ENCODE data around the gene EEPD1.
"Not testable (repeated sequence)": the region's sequence is repeated elsewhere in the genome, so short reads cannot be mapped to it uniquely, and the experiment has no call there.

Gene EEPD1

DNA sequence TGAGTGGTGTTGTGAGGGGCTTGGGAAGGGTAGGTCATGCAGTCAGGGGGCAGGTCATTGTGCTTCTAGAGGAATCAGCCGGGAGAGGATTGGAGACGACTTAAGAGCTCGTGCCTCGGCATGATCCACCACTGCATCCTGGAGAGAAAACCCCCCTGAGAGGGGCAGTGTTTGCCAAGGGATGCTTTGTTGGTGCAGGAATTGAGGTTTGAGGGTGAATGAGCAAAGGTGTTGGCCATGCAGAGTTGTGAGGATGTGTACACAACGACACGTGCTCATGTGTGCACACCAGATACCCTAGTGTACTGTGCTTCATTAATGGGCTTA is 151.0 kb downstream of the EEPD1 start:
- no peak for DNase-seq

DNA sequence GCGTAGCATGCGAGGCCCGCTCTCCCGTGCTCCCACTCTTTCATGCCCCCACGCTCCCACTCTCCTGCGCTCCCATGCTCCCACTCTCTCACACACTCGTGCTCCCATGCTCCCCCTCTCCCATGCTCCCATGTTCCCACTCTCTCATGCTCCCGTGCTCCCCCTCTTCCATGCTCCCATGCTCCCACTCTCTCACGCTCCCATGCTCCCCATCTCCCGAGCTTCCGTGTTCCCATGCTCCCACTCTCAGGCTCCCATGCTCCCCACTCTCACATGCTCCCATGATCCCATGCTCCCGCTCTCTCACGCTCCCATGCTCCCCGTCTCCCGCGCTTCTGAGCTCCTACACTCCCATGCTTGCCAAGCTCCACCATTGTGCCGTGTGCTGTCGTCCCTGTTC is 152.2 kb downstream of the EEPD1 start:
- DNase-seq = no peak

DNA sequence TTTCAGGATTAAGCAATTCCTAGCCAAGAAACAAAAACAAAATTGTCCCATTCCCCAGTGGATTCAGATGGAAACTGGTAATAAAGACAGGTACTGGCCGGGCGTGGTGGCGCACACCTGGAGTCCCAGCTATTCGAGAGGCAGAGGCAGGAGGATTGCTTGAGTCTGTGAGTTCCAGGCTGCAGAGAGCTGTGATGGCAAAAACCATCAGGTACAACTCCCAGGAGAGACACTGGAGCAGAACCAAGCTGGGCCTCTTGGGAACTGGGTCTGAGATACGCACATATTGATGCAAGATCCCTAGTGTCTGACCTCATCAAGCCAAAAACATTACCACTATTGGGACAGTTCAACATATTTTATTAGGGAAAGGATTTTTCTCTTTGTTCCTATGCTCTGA is 152.6 kb downstream of the EEPD1 start:
- no peak for DNase-seq

DNA sequence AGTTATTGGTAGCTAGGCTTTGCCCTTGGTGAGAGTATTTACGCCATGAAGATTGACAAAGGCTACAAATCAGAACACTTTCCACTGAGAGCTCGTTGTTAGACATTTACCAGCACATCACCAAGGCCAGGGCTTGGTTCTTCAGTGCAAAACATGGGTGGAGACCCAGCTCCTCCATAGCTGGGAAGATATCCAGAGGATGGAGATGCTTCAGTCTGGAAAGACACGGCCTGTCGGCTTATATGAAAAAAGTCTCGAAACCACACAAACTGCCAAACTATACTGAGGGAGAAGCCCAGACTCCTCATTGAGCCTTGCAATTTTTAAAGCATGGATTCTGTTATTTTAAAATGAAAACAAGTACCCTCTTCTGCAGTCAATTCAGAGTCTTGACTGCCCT is 153.2 kb downstream of the EEPD1 start:
- no peak for DNase-seq

DNA sequence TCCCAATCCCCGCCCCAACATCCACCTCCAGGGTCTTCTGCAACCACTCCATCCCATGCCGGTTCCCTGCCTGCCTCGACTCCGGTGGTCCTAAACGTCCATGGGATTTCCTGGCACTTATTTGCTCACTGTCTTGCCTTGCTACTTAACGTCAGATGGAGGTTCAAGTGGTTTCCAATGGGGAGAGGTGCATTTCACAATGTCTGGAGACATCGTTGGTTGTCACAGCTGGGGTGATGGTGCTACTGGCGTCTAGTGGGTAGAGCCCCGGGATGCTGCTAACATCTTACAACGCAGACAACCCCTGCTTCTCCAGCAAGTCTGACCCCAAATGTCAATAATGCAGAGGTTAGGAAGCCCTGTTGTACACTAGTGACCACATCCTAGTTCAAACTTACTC is 153.7 kb downstream of the EEPD1 start:
- no peak for DNase-seq

DNA sequence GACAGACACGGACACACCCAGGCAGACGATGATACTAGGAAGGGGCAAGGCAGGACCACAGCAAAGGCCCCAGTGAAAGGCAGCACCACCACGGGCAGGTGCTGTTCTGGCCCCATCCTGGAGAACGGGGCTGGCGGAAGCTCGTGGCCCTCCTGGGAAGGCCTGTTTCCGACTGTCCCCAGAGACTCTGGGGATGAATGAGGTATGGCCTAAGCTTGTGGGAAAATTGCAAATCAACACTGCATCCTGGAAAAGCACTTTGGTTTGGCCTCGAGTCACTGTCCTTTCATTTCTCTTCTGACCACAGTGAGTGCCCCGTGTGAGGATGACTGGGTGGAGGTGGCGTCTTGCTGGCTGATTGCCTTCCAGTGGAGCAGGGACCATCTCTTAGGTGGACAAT is 155.0 kb downstream of the EEPD1 start:
- DNase-seq = no peak

DNA sequence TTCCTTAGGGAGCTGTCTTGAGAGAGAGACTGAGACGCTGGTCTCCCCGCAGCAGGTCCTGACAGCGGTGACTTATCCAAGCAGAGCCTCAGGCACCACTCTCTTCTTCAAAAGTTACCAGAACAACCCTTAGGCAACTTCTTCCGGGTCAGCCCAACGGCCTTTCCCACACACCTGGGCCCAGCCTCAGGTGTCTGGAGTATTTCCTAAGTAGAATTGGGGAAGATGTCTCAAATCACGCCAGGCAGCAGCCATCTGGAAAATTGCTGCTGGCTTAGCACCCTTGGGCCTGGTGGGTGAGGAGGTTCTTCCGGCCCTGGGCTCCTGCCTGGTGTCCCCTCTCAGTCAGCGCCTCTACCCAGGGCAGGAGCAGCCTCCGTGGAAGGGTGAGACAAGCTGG is 156.2 kb downstream of the EEPD1 start:
- no peak for DNase-seq

DNA sequence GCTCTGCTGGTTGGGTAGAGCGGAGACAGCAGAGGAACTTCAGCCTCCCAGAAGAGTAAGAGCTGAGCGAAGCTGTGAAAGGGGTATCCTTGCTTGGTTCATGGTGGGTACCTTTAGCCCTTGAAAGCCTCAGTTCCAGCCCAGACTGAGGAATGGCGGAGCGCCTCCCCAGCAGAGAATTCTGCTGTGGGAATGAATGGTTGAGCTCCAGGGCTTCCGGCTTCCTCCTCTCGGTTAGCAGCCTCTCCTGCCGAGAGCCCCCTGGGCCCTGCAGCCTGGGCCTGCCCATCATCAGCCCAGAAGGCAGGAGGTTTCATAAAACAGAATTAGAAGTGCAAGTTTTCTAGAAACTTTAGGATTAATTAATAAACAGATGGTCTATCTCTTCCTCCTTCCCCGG is 156.7 kb downstream of the EEPD1 start:
- DNase-seq = no peak

DNA sequence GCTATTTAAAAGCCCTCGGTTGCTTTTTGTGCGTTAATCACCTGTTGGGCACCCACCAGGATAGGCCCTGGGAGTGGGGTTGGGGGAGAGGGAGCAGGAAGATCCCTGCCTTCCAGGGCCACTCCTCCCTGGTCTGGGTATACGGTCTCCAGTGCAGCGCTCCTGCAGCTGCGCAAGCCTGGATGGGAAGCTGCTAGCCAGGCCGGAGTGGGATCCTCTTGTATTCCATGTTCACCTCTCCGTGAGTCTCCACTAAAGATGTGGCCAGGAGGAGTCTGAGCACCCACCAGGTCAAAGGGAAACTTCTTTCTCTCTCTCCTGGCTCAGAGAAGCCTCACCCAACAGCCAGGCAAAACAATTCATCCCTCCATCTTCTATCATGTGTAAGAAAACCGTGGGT is 157.8 kb downstream of the EEPD1 start:
- no peak for DNase-seq

DNA sequence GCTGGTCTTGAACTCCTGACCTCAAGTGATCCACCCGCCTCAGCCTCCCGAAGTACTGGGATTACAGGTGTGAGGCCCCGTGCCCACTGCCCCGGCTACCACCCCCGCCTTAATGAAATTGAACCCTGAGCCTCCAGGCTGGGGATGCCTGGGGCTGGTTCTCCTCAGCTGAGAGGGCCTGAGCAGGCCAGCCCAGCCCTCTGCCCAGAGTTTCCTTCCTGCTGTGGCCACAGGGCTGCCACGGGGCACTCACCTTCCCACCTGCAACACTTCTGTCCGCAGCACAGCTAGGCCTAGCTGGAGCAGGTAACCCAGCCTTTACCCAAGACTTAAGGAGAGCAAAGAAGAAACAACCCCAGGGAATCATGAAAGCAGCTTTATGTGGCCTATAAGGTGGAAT is 158.5 kb downstream of the EEPD1 start:
- no peak for DNase-seq

DNA sequence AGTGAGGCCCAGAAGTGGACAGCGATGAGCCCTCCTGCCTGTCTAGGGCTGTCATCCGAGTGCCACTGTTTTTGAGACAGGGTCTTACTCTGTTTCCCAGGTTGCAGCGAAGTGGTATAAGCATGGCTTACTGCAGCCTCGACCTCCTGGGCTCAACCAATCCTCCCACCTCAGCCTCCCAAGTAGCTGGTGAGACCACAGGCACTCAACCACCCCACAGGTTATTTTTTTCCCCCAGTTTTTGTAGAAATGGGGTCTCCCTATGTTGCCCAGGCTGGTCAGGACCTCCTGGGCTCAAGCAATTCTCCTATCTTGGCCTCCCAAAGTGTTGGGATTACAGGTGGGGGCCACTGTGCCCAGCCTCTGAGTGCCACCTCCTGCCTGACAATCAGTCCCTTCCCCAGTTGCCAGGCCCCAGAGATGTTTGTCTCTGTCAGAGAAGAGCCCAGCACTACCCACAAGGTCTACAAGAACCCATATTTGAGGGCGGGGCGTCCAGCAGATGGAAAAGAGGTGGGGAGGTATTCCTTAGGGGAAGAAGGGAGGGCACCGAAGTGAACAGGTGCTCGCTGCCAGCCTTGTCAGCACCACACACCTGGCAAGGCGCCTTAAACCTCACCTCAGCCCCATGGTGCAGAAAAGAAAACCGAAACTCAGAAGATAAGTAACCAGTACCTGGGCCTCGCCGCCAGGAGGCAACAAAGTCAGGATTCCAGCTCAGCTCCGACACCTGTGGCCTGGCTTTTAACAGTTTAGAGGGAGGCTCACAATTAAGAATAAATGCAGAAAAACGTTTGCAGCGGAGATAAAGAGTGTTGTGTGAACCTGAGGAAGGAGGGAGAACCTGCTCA is 159.2 kb downstream of the EEPD1 start:
- no peak for DNase-seq

DNA sequence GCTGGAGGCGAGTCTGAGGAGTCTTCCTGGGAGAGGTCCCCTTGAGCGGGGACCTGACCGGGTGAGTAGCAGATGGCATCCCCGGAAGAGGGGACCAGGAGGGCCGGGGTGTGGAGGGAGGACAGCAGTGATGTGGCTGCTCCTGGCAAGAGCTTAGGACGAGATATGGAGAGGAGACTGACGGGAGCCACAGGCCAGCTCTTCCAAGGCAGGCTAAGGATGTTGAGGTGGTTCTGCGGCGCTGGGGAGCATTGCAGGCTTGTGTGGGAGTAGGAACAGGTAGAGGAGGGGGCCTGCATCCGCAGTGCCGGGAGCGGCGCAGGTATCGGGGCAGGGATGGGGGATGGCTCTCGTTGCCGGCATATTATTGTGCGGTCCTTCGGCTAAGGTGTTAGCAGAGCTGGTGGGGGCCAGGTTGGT is 159.9 kb downstream of the EEPD1 start:
- DNase-seq = no peak

DNA sequence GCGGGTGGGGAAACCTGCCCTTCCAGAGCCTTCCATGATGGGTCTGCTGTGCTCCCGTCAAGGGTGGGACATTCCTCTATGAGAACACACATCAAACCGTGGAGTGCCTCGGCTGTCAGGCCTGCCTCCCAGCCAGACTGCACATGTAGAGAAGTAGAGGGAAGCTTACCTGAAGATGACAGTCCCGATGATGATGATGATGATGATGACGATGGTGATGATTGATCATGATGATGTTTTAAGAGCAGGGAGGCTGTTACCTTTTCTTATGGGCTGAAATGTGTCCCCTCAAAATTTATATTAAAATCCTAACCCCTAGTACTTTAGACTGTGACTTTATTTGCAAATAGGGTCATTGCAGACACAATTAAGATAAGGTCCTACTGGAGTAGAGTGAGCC is 160.6 kb downstream of the EEPD1 start:
- no peak for DNase-seq

DNA sequence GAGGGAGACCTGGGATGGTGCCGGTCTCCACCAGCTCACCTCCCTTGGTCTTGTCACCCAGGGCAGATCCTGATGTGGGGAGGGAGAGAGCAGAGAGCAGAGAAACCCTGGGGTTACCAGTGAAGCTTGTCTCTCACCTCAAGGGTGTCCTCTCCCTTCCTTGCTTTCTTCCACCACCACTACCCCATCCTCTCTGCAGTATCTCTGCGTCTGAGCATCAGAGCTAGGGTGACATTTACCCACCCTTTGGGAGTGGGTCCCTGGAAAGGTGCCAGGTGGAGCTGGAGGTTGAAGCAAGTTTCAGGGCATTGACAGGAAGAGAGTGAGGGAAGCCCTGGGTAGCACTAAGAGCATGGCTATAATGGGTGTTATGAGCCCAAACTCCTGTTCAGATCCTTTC is 161.4 kb downstream of the EEPD1 start:
- DNase-seq = no peak

DNA sequence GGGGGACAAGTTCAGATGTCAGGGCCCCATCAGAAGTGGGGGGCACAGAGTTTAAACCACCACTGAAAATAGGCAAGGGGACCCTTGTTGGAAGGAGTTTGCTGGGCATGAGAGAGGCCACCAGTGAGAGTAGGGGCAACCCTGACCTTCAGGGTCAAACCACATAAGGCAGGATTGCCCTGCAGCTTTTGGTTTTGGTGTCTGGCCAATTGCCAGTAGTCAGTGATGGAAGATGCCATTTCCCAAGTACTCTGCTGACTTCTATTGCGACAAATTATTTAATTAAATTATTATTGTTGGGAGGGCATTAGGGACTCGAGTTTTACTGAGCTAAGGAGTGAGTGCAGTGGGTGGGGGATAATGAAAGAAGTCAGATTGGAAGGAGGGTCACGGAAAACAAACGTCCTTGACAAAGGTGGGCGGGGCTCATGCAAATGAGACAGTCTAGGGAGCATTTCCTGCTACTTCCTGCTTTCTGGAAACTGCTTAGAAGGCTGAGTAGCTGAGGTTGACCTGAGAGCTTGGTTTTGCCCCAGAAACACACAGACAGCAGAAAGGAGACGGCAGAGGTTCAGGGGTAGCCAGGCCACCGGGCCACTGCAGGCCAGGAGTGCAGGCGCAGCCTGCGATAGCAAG is 162.4 kb downstream of the EEPD1 start:
- no peak for DNase-seq

DNA sequence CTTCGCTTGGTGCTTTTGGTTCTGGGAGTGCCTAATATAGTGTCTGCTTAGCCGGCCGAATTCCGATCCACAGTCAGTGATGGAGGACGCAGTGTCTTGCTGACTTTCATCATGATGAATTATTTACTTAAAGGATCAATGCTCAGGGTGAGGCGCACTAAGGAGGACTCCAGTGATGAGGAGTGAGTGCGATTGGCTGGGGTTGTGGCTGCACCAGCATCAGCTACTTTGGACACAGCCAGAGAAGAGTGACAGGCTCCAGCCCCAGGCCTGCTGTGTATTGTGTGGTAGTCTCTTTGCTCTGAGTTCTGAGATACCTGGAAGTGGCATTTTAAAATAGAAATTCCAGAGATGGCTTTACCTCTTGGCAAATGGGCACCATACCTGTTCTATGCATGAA is 163.3 kb downstream of the EEPD1 start:
- no peak for DNase-seq

DNA sequence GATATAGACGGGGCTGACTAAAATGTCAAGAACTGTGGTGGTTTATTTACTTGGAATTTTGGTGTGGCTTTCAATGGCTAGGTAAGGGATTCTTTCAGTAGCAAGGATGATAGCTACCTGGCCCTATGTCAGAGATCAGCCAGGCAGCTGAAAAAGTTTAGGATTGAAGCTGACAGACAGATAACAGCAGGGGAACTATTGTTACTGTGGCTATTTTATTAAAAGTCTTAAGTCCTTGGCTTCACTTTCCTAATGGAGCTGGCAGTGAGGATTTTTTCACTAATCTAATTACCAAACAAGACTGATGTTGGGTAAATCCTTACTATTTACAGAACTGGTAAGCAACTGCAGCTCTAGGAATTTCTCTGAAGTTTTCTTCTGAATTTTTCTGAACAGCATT is 164.2 kb downstream of the EEPD1 start:
- no peak for DNase-seq

DNA sequence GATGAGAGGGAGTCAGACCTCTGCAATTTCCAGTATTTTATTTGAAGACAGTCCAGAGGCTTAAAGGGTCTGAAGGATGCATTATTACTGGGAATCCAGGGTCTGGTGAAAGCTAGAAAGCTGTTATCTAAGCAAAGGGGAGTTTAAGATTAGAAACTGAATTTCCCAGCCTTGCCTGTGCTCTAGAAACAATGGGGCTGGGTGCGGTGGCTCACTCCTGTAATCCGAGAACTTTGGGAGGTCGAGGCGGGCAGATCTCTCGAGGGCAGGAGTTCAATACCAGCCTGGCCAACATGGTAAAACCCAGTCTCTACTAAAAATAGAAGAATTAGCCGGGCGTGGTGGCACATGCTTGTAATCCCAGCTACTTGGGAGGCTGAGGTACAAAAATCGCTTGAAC is 165.1 kb downstream of the EEPD1 start:
- no peak for DNase-seq

DNA sequence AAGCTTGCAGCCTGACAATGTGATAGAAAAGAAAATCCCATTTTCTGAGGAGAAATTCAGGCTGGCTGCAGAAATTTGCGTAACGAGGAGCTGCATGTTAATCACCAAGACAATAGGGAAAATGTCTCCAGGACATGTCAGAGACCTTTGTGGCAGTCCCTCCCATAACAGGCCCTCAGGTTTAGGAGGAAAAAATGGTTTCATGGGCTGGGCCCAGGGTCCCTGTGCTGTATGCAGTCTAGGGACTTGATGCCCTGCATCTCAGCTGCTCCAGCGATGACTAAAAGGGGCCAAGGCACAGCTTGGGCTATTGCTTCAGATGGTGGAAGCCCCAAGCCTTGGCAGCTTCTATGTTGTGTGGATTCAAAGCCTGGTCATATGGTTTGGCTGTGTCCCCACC is 168.2 kb downstream of the EEPD1 start:
- not testable (repeated sequence) for DNase-seq

DNA sequence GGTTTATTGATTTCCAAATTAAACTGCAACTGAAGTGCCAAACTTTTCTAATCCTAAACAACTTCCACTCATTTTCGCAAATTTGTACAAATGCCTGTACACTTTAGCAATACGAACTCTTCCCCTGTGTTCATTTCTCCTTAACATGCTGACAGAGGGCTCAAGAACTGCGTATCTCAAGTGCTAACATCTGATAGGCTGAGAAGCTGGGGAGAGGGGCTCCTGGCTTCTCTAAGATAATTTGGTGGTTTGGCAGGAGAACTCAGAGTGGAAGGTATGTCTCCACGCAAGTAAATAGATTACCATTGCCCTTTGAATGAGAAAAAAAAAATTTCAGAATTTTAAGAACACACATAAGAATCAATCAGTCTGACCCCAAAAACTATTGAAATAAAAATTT is 183.3 kb downstream of the EEPD1 start:
- no peak for DNase-seq

DNA sequence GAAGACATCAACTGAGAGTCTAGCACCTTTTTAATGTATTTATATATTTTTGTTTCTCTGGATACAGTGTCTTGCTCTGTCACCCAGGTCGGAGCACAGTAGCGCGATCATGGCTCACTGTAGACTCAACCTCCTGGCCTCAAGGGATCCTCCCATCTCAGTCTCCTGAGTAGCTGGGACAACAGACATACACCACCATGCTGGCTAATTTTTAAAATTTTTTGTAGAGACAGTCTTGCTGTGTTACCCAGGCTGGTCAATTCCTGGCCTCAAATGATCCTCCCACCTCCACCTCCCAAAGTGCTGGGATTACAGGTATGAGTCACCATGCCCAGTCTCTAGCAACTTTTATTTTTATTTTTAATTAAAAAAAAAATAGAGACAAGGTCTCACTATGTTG is 185.2 kb downstream of the EEPD1 start:
- DNase-seq = no peak

DNA sequence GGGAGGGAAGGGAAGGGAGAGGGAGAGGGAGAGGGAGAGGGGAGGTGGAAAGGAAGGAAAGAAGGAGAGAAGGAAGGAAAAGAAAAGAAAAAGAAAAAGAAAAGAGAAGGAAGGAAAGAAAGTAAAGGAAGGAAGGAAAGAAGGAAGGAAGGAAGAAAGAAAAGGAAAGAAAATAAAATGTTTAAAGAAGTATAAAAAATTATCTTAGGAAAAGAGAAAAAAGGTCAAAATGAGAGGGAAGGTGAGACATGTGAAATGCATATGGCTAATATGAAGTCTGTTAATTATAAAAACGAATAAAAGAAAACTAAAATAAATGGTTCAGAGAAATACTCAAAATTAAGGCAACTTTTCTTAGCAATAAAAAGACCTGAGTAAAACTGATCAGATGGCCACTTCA is 190.5 kb downstream of the EEPD1 start:
- DNase-seq = no peak

DNA sequence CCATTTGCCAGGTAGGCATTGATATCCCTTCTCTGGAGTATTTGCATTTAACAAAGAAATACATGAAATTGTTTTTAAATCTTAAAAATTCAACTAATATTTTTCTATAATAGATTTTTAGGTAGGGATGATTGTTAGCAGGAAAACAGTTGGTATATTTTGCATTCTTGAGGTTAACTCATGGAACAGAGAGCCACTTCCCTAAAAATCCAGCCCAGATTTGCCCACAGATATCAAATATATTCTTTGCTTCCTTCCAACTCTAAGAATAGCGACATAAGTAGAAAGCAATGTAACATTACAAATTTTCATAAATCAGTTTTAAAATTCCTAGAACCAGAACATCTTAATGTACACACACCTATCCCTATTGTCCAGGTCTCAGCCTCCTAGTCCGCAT is 191.6 kb downstream of the EEPD1 start:
- no peak for DNase-seq

DNA sequence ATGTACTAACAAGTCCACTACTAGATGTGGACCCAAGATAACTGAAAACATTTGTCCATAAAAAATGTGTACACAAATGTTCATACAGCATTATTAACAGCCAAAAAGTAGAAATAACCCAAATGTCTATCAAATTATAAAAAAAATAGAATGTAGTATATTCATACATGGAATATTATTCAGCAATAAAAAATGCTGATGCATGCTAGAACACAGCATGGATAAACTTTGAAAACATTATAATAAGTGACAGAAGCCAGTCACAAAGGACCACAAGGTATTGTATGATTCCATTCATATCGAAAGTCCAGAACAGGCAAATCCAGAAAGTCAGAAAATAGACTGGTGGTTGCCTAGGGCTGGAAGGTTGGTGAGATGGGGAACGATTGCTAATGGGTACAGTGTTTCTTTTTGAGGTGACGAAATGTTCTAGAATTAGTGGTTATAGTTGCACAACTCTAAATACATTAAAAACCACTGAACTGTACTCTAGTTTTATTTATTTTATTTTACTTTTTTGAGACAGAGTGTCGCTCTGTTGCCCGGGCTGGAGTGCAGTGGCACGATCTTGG is 193.3 kb downstream of the EEPD1 start:
- DNase-seq = no peak

DNA sequence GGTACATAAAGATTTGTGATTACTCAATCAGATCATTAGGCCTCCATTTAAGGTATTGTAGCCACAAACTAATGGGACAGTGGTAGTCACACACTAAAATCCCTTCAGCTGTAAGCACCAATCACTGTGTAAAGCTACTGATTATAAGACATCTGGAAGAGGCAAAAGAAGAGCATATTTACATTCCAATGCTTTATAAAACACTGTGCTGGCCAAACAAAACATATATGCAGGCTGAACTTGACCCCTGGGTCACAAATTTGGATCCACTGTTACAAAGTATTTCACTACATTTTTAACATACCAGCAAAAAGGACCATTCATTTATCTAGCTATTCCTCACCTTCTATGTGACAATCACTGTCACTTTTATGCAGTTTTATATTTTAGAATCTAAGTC is 195.2 kb downstream of the EEPD1 start:
- DNase-seq = no peak

Measured in NCI-H1436 treated with DMSO at 0.1 percent for 48 hours (cell line).